Endothelial cell (in vitro differentiated cells): ENCODE measurements around the gene CACNA1H. TPM values are rescaled to one million over a fixed set of nuclear protein-coding genes. Genes with fewer than 3 reads are reported as not detected.

Experiments
- DNase-seq: peaks from one replicate; pipeline ENCODE4 v3.0.0; 2021; ENCODE audit warnings: low spot score
- H3K27ac Mint-ChIP-seq: one replicate; pipeline ENCODE4 v1.8.0; 2021; ENCODE audit warnings: mixed read lengths, inconsistent platforms; ENCODE audit not compliant: unreplicated experiment
- H3K27me3 Mint-ChIP-seq: one replicate; pipeline ENCODE4 v1.8.0; 2021; ENCODE audit warnings: mild to moderate bottlenecking, moderate library complexity, mixed read lengths, inconsistent platforms; ENCODE audit not compliant: unreplicated experiment
- H3K36me3 Mint-ChIP-seq: one replicate; pipeline ENCODE4 v1.8.0; 2021; ENCODE audit warnings: mild to moderate bottlenecking, low read depth, mixed read lengths, inconsistent platforms; ENCODE audit not compliant: unreplicated experiment
- H3K4me1 Mint-ChIP-seq: one replicate; pipeline ENCODE4 v1.8.0; 2021; ENCODE audit warnings: mild to moderate bottlenecking, mixed read lengths, inconsistent platforms; ENCODE audit not compliant: unreplicated experiment
- H3K4me3 Mint-ChIP-seq: one replicate; pipeline ENCODE4 v1.8.0; 2021; ENCODE audit warnings: mild to moderate bottlenecking, mixed read lengths, inconsistent platforms; ENCODE audit not compliant: unreplicated experiment
- H3K9me3 Mint-ChIP-seq: one replicate; pipeline ENCODE4 v1.8.0; 2021; ENCODE audit warnings: mixed read lengths, inconsistent platforms; ENCODE audit not compliant: unreplicated experiment
- total RNA-seq: library from RNA; stranded (reverse); fragmentation: NEBNext Ultra II Directional; extraction: Animal tissue kit (Norgen Biotek cat#: 25700); gene quantifications from one replicate; pipeline ENCODE4 v1.2.1, GENCODE V29; 2021; ENCODE audit not compliant: unreplicated experiment
- TF ChIP-seq, protein P1 (sequence below): fragments of 200-600 bp; sonication (generic); IDR thresholded peaks from one replicate; pipeline ENCODE4 v1.5.0; 2021; ENCODE audit warnings: antibody characterized with exemption; ENCODE audit not compliant: unreplicated experiment

The CACNA1H gene
- total RNA-seq, 1 donor from 2014 or later: 3.4 TPM

DNA sequence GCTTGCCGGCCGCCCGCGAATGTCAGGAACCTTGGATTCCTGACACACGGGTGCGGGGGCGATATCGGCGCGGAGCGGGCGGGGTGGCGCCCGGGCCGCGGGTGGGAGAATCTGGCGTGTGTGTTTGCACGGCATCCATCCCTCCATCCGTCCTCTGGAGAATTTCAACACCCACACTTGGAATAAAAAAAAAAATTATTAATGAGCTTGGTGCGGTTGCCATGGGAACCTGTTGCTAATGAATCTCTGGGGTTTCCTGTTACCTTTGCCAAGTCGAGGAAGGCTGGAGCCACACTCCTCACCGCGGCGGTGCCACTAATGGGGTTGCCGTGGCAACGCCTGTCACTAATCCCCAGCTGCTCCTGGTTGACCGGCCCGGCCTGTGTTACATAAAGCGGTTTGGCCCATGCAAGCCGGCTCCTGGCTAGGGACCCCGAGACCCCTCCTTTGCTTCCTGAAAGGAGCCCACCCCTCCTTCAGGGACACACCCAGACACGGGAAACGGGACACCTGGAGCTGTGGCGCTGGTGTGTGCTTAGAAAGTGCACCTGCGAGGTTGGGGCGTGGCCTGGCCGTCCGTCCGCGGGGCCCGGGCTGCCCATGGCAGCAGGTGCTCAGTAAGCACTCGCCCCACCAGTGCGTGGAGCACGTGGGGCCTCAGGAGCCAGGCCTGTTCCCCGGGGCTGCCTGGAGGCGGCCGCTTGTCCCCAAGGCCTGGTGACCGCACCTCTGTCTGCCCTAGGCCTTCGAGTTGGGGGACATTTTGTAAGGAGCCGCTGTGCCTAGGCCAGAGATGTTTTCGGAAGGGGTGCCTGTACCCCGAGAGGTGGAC, 14.6 kb downstream of the CACNA1H start:
- TF ChIP-seq, protein P1, sequence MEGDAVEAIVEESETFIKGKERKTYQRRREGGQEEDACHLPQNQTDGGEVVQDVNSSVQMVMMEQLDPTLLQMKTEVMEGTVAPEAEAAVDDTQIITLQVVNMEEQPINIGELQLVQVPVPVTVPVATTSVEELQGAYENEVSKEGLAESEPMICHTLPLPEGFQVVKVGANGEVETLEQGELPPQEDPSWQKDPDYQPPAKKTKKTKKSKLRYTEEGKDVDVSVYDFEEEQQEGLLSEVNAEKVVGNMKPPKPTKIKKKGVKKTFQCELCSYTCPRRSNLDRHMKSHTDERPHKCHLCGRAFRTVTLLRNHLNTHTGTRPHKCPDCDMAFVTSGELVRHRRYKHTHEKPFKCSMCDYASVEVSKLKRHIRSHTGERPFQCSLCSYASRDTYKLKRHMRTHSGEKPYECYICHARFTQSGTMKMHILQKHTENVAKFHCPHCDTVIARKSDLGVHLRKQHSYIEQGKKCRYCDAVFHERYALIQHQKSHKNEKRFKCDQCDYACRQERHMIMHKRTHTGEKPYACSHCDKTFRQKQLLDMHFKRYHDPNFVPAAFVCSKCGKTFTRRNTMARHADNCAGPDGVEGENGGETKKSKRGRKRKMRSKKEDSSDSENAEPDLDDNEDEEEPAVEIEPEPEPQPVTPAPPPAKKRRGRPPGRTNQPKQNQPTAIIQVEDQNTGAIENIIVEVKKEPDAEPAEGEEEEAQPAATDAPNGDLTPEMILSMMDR: no peak
- H3K36me3 Mint-ChIP-seq: no peaks in the 10 kb centered on the region
- no peak for DNase-seq
- no peak overlapping the region for H3K4me3 Mint-ChIP-seq
- peaks cover 3% of the 10 kb centered on the region for H3K27me3 Mint-ChIP-seq
- no peaks in the 10 kb centered on the region for H3K9me3 Mint-ChIP-seq
- no peak overlapping the region for H3K27ac Mint-ChIP-seq
- no peaks in the 10 kb centered on the region for H3K4me1 Mint-ChIP-seq

DNA sequence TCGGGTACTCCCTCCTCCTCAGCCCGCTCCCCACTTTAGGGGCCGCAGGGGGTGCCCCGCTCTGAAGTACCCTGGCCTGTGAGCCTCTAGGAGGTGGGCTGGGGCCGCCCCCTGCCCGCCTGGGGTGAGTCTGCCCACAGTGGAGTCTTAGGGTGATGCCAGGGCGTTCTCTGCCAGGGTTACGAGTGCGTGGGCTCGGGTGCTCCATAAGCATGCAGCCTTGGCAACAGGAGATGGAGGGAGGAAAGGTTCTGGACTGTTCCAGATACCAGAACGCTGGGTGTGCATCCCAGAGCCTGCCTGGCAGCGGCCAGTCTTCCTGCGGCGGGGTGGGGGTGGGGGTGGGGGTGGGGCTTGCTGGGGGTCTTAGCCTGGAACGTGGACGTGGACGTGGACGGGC, 15.9 kb downstream of the CACNA1H start:
- TF ChIP-seq, protein P1: no peak
- H3K27me3 Mint-ChIP-seq: peaks cover 3% of the 10 kb centered on the region
- no peaks in the 10 kb centered on the region for H3K4me1 Mint-ChIP-seq
- H3K27ac Mint-ChIP-seq: no peak overlapping the region
- no peaks in the 10 kb centered on the region for H3K9me3 Mint-ChIP-seq
- DNase-seq: no peak
- H3K36me3 Mint-ChIP-seq: no peaks in the 10 kb centered on the region
- H3K4me3 Mint-ChIP-seq: no peak overlapping the region

GRCh38 chr16:1169285-1170075, 16.6 kb downstream of the CACNA1H start:
- peaks cover 3% of the 10 kb centered on the region for H3K27me3 Mint-ChIP-seq
- no peak for DNase-seq
- no peaks in the 10 kb centered on the region for H3K4me1 Mint-ChIP-seq
- H3K4me3 Mint-ChIP-seq: no peak overlapping the region
- TF ChIP-seq, protein P1: no peak
- H3K27ac Mint-ChIP-seq: no peak overlapping the region
- no peaks in the 10 kb centered on the region for H3K9me3 Mint-ChIP-seq
- no peaks in the 10 kb centered on the region for H3K36me3 Mint-ChIP-seq

DNA sequence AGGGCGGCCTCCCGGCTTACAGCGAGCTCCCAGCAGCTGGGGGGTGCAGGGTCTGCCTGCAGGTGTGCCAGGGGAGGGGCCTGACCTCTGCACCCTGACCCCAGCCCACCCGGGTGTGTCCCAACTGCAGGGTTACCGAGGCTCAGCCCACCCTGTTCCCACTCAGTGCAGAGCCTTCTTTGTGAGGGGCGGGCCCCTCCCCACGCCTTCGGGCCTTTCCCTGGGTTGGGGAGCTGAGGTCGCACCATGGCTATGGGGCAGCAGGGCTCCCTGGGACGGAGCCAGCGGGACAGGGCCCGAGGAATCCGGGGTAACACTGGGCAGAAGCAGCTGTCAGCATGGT, 17.1 kb downstream of the CACNA1H start:
- no peak for DNase-seq

More for the DNA sequence above, 17.1 kb downstream of the CACNA1H start:
- Mint-ChIP-seq H3K27me3 (peaks cover 3% of the 10 kb centered on the region), H3K4me3 (no peak overlapping the region), H3K27ac (no peak overlapping the region), H3K4me1 (no peaks in the 10 kb centered on the region), H3K36me3 (no peaks in the 10 kb centered on the region), H3K9me3 (no peaks in the 10 kb centered on the region)
- TF ChIP-seq, protein P1: no peak
